SK-N-SH treated with all-trans-retinoic acid at 6 μM for 48 hours (cell line): ENCODE results near the gene ANKRD30B.
"Not testable (repeated sequence)": the region's sequence is repeated elsewhere in the genome, so short reads cannot be mapped to it uniquely, and the experiment has no call there.

ENCODE experiments used
- ATAC-seq: fragments of 200-7000 bp; cut with Tn5 transposase; 3 replicates; pipeline ENCODE4 v1.9.1; 2020; ENCODE audit warnings: mild to moderate bottlenecking, moderate library complexity
- ARNTL ChIP-seq: fragments of 450-650 bp; formaldehyde crosslinking; IDR thresholded peaks from 2 replicates; pipeline ENCODE4 v1.5.0; 2020; ENCODE audit warnings: low read depth, mild to moderate bottlenecking, moderate library complexity, borderline replicate concordance
- BACH2 ChIP-seq: fragments of 250-450 bp; sonication (Bioruptor Pico); IDR thresholded peaks from 2 replicates; pipeline ENCODE4 v1.9.0; 2021; ENCODE audit warnings: mild to moderate bottlenecking, borderline replicate concordance
- CREB5 ChIP-seq: fragments of 250-450 bp; sonication (Bioruptor Pico); IDR thresholded peaks from 2 replicates; pipeline ENCODE4 v1.5.1; 2020; ENCODE audit warnings: low read depth, mild to moderate bottlenecking, moderate library complexity
- CSDC2 ChIP-seq: fragments of 250-450 bp; sonication (Bioruptor Pico); IDR thresholded peaks from 2 replicates; pipeline ENCODE4 v1.5.0; 2020; ENCODE audit warnings: mild to moderate bottlenecking, moderate library complexity
- CSRNP3 ChIP-seq: fragments of 250-450 bp; sonication (Bioruptor Pico); IDR thresholded peaks from 2 replicates; pipeline ENCODE4 v1.5.1; 2021; ENCODE audit warnings: mild to moderate bottlenecking, moderate library complexity
- GLIS3 ChIP-seq: fragments of 250-450 bp; sonication (Bioruptor Pico); IDR thresholded peaks from 2 replicates; pipeline ENCODE4 v1.5.0; 2020; ENCODE audit warnings: mild to moderate bottlenecking, moderate library complexity
- ISL1 ChIP-seq: fragments of 250-450 bp; sonication (Bioruptor Pico); IDR thresholded peaks from 2 replicates; pipeline ENCODE4 v2.1.2; 2022; ENCODE audit warnings: mild to moderate bottlenecking, moderate library complexity
- OSR1 ChIP-seq: fragments of 250-450 bp; sonication (Bioruptor Pico); IDR thresholded peaks from 2 replicates; pipeline ENCODE4 v1.8.0; 2022; ENCODE audit warnings: moderate library complexity, mild to moderate bottlenecking, inconsistent platforms
- PATZ1 ChIP-seq: fragments of 250-450 bp; sonication (Bioruptor Pico); IDR thresholded peaks from 2 replicates; pipeline ENCODE4 v1.8.0; 2020; ENCODE audit warnings: mild to moderate bottlenecking, moderate library complexity, borderline replicate concordance
- POU6F1 ChIP-seq: fragments of 250-450 bp; sonication (Bioruptor Pico); IDR thresholded peaks from 2 replicates; pipeline ENCODE4 v1.8.0; 2021; ENCODE audit warnings: low read depth, mild to moderate bottlenecking, moderate library complexity, borderline replicate concordance
- PPARA ChIP-seq: fragments of 250-450 bp; sonication (Bioruptor Pico); IDR thresholded peaks from 2 replicates; pipeline ENCODE4 v1.5.0; 2020; ENCODE audit warnings: mild to moderate bottlenecking, borderline replicate concordance
- RARB ChIP-seq: fragments of 250-450 bp; sonication (Bioruptor Pico); IDR thresholded peaks from 2 replicates; pipeline ENCODE4 v1.8.0; 2021; ENCODE audit warnings: mild to moderate bottlenecking, moderate library complexity
- SNAI2 ChIP-seq: fragments of 250-450 bp; sonication (Bioruptor Pico); IDR thresholded peaks from 2 replicates; pipeline ENCODE4 v1.5.0; 2020; ENCODE audit warnings: mild to moderate bottlenecking, moderate library complexity
- TCF4 ChIP-seq: fragments of 250-450 bp; sonication (Bioruptor Pico); IDR thresholded peaks from 2 replicates; pipeline ENCODE4 v1.8.0; 2021; ENCODE audit warnings: mild to moderate bottlenecking, moderate library complexity, borderline replicate concordance
- TOX ChIP-seq: fragments of 250-450 bp; sonication (Bioruptor Pico); IDR thresholded peaks from 2 replicates; pipeline ENCODE4 v1.8.0; 2021; ENCODE audit warnings: mild to moderate bottlenecking, moderate library complexity, borderline replicate concordance
- TSHZ2 ChIP-seq: fragments of 250-450 bp; sonication (Bioruptor Pico); IDR thresholded peaks from 2 replicates; pipeline ENCODE4 v1.5.0; 2020; ENCODE audit warnings: mild to moderate bottlenecking, moderate library complexity
- ZC3H10 ChIP-seq: fragments of 250-450 bp; sonication (Bioruptor Pico); IDR thresholded peaks from 2 replicates; pipeline ENCODE4 v1.5.1; 2021; ENCODE audit warnings: mild to moderate bottlenecking, moderate library complexity
- ZFP3 ChIP-seq: fragments of 250-450 bp; sonication (Bioruptor Pico); IDR thresholded peaks from 2 replicates; pipeline ENCODE4 v1.5.0; 2020; ENCODE audit warnings: mild to moderate bottlenecking, moderate library complexity
- ZFP30 ChIP-seq: fragments of 450-650 bp; formaldehyde crosslinking; IDR thresholded peaks from 2 replicates; pipeline ENCODE4 v1.5.0; 2022; ENCODE audit warnings: mild to moderate bottlenecking, moderate library complexity
- ZNF565 ChIP-seq: fragments of 450-650 bp; formaldehyde crosslinking; conservative IDR thresholded peaks from 2 replicates; pipeline ENCODE4 v1.5.0; 2020; ENCODE audit warnings: low read depth, mild to moderate bottlenecking, moderate library complexity
- ZNF70 ChIP-seq: fragments of 450-650 bp; formaldehyde crosslinking; IDR thresholded peaks from 2 replicates; pipeline ENCODE4 v1.5.0; 2020; ENCODE audit warnings: mild to moderate bottlenecking, moderate library complexity
- ZNF8 ChIP-seq: fragments of 450-650 bp; formaldehyde crosslinking; IDR thresholded peaks from 2 replicates; pipeline ENCODE4 v1.5.0; 2020; ENCODE audit warnings: mild to moderate bottlenecking, moderate library complexity

ANKRD30B gene

GRCh38 chr18:14746897-14747296 lies 1.1 kb upstream of the ANKRD30B start (continued):
- TF ChIP-seq CREB5 (CRISPR knock-in tag) (no peak), CSDC2 (CRISPR knock-in tag) (no peak)

- TF ChIP-seq OSR1 (CRISPR knock-in tag): no peak
- no peak for TF ChIP-seq TSHZ2 (CRISPR knock-in tag)
- no peak for TF ChIP-seq CSDC2 (CRISPR knock-in tag)
- no peak for TF ChIP-seq SNAI2 (CRISPR knock-in tag)
- no peak for TF ChIP-seq ZNF70 (CRISPR knock-in tag)
- TF ChIP-seq PPARA (CRISPR knock-in tag): no peak
- no peak for TF ChIP-seq POU6F1 (CRISPR knock-in tag)
- no peak for TF ChIP-seq ARNTL (CRISPR knock-in tag)
- TF ChIP-seq PATZ1: no peak
- TF ChIP-seq ZFP3: no peak
- no peak for TF ChIP-seq ZC3H10 (CRISPR knock-in tag)
- TF ChIP-seq TCF4 (CRISPR knock-in tag): no peak
- no peak for TF ChIP-seq CSRNP3 (CRISPR knock-in tag)
- TF ChIP-seq ZNF8: no peak
- TF ChIP-seq GLIS3 (CRISPR knock-in tag): no peak
- TF ChIP-seq ZFP30 (CRISPR knock-in tag): no peak
- TF ChIP-seq CREB5 (CRISPR knock-in tag): no peak
- TF ChIP-seq ISL1: no peak
- no peak for TF ChIP-seq RARB (CRISPR knock-in tag)
- no peak; the same call in 2 of the 3 replicates for ATAC-seq
Observed at GRCh38 chr18:14748496-14748895, 524 bp downstream of the ANKRD30B start.

GRCh38 chr18:14763566-14763965 lies 15.6 kb downstream of the ANKRD30B start:
- not testable (repeated sequence) for ATAC-seq

- no peak for ATAC-seq
- TF ChIP-seq BACH2 (CRISPR knock-in tag): no peak
- no peak for TF ChIP-seq ZFP3
- TF ChIP-seq TCF4 (CRISPR knock-in tag): no peak
- TF ChIP-seq CSRNP3 (CRISPR knock-in tag): no peak
- TF ChIP-seq TOX: no peak
- TF ChIP-seq ZNF565 (CRISPR knock-in tag): no peak
- TF ChIP-seq ZFP30 (CRISPR knock-in tag): no peak
- no peak for TF ChIP-seq POU6F1 (CRISPR knock-in tag)
- TF ChIP-seq OSR1 (CRISPR knock-in tag): no peak
- no peak for TF ChIP-seq CSDC2 (CRISPR knock-in tag)
Observed at GRCh38 chr18:14767474-14767873, 19.5 kb downstream of the ANKRD30B start.
